ENCODE measurements around the gene ZNF831.

- TF ChIP-seq POLR2A (IDR thresholded peaks at IDR 0.05) (no peak), CTCF (IDR thresholded peaks at IDR 0.05) (no peak)
Observed at GRCh38 chr20:59307270-59307669, 143.6 kb downstream of the ZNF831 start.
